GM12892 (cell line): ENCODE data around the gene RBM20.

Experiments used
- DNase-seq: peaks from one replicate; pipeline ENCODE4 v3.0.0; 2011; ENCODE audit not compliant: insufficient read length
- FAIRE-seq: peaks from 2 replicates; lab custom pipeline; 2011; peaks lifted over from hg19 to GRCh38; lab: Jason Lieb, UNC
- POLR2A ChIP-seq: IDR thresholded peaks from 2 replicates; pipeline ENCODE4 v1.6.1; 2011; ENCODE audit warnings: low read depth, low read length, control low read depth
- POLR2AphosphoS5 ChIP-seq: IDR thresholded peaks from 2 replicates; pipeline ENCODE4 v1.6.1; 2011; ENCODE audit warnings: low read depth, low read length, control low read depth
- TAF1 ChIP-seq: IDR thresholded peaks from 2 replicates; pipeline ENCODE4 v1.6.1; 2011; ENCODE audit warnings: low read depth, mild to moderate bottlenecking, control low read depth, low read length, borderline replicate concordance

The RBM20 gene

DNA sequence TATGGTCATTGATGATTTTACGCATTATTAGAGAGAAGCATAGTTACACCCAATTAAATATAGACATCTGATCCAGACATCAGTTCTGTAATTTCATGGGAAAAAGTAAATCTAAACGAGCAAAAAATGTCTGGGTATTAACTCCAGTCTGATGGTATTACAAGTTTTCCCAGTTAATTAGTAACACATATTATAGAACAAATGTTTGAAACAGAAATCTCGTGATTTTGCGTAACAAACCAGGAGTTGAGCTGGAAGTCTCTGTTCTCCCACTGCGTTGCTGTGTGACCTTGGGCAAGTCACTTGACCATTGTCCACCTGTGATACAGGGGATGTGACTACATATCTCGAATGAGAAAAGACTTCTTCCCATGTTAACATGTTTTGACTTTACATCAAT lies 43.3 kb downstream of the RBM20 start:
- FAIRE-seq = no peak

DNA sequence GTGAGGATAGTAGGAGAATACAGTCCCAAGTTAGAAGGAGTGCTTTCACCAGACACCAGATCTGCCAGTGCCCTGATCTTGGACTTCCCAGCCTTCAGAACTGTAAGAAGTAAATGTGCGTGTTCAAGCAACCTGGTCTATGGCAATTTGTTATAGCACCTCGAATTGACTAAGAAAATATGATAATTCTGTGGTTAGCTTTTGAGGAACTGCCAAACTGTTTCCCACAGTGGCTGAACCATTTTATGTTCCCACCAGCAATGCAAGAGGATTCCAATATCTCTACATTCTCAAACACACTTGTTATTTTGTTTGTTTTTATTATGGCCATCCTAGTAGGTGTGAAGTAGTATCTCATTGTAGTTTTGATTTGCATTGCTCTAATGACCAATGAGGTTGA lies 47.0 kb downstream of the RBM20 start:
- TF ChIP-seq TAF1 = no peak
- TF ChIP-seq POLR2A = no peak
- TF ChIP-seq POLR2AphosphoS5 = no peak
- FAIRE-seq (no peak), DNase-seq (no peak)

More for the DNA sequence above, 43.3 kb downstream of the RBM20 start:
- DNase-seq = no peak
- no peak for TF ChIP-seq POLR2A
- no peak for TF ChIP-seq POLR2AphosphoS5
- no peak for TF ChIP-seq TAF1

DNA sequence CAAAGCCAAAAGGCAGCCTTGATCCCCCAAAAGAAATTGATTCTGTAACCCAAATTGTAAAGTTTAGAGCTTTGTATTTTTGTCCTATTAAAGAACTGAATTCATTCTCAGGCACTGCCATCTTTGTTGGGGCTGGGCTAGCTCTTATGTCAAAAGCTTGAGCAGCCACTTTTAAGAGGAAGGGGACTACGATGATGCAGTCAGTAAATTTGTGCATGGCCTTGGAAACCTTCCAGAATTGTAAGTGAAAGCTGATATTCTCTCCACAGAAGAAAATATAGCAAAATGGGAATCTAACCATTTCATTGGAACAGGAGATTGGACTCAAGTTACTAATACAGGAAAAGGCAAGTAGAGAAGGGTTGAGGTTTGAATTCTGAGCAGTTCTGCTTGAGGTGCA lies 50.1 kb downstream of the RBM20 start:
- DNase-seq = no peak
- FAIRE-seq = no peak
- TF ChIP-seq POLR2AphosphoS5 (no peak), POLR2A (no peak), TAF1 (no peak)

DNA sequence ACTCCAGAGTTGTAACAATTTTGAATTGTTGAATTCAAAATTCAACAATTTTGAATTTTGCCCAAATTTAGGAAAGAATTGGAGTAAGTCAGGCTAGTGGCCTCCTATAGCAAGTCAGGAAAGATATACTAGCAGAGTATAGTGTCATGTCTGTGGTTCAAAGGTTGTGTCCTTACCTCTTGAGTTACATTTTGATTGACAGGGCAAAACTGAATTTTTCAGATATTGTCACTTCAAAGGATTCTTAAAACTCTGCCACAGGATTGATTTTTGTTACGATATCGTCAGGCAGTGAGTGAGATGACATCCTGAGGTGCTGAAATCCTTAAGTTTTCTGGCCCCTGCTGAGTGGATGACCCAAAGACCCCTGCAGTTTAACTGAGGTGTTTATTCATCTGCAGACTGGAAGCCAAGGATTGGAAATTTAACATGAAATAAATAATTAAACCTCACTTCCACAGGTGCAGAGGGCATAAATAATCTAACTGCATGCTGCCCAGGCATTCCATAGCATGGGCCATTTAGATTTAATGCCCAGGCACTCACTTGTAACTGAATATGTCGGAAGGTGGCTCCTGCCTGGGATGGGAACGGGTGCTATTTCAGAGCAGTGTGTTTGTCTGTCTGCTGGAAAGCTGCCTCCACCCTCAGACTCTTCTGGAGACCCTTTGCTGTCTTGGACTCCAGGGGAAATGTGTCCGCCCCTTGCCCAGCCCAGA lies 50.8 kb downstream of the RBM20 start:
- DNase-seq (no peak), FAIRE-seq (no peak)
- TF ChIP-seq TAF1 (no peak), POLR2A (no peak), POLR2AphosphoS5 (no peak)

DNA sequence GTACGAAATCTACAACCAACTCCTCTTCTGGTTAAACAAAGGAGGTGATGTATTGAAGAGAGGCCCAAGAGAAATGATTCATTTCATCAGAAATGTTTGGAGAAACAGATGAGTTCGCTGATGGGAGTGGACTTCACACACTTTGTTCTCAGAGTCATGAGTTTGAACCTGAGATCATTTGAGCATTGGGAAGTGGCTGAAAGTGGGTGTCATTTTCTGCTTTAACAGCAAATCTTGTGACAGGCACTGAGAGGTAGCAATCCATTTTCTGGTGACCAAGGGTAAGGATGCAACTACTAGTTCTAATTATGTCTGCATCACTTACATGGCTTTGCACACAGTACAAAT lies 51.4 kb downstream of the RBM20 start:
- no peak for FAIRE-seq
- TF ChIP-seq TAF1 (no peak), POLR2A (no peak), POLR2AphosphoS5 (no peak)
- no peak for DNase-seq

DNA sequence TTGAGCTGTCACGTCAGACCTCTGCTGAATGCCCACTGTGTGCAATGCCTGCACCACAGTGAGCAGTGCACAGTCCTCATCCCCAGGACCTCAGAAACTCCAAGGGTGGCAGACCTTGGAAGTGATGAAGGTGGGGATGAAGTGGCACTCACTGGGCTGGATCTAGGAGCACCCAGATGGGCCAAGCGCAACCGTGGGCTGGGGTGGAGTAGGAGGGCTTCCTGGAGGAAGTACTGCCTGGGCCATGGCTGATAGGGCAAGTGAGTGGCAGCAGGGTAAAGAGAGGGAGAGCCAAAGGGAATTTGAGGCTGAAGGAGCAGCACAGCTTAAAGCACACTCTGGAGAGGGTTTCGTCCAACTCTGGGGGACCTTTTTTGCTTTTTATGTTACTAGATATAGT lies 52.3 kb downstream of the RBM20 start:
- TF ChIP-seq POLR2AphosphoS5 (no peak), POLR2A (no peak), TAF1 (no peak)
- FAIRE-seq = no peak
- no peak for DNase-seq

DNA sequence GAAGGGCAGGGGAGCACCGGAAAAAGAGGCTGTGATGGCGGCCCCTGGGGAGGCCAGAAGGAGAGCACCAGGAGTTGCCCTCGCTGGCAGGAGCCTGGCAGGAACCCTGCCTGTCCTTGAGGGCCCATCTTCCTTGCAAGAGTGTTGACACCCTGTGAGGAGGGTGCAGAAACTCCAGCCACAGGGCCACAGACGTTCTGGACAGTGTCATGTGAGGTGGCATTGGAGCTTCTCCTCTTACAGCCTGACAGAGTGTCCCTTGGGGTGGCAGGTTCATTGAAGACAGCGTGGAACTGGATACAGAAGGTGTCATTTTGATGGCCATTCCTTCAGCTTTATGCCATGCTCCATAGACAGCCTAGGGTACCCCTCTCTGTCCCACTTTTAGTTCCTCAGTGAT lies 54.2 kb downstream of the RBM20 start:
- DNase-seq (no peak), FAIRE-seq (peak; percentile 14)
- TF ChIP-seq TAF1 = no peak
- no peak for TF ChIP-seq POLR2A
- TF ChIP-seq POLR2AphosphoS5 = no peak

DNA sequence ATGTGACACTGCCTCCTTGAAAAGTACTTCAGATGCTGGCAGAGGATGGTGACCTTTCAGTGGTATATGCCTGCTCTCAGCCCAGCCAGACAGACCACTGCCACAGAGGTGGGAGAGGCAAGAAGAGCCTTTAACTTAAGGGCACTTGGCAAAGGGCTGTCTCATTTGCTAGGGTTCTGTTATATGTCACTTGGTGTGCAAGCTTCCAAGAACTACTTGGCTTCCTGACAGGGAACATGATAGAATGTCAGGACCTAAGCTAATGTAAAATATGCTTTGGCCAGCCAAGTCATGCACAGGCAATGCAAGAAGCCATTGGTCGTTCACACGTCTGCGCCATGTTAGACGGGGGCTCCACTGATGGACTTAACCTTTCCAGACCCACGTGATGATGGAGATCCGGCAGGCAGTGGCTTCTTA lies 54.7 kb downstream of the RBM20 start:
- no peak for DNase-seq
- TF ChIP-seq TAF1 (no peak), POLR2A (no peak), POLR2AphosphoS5 (no peak)
- FAIRE-seq = no peak

DNA sequence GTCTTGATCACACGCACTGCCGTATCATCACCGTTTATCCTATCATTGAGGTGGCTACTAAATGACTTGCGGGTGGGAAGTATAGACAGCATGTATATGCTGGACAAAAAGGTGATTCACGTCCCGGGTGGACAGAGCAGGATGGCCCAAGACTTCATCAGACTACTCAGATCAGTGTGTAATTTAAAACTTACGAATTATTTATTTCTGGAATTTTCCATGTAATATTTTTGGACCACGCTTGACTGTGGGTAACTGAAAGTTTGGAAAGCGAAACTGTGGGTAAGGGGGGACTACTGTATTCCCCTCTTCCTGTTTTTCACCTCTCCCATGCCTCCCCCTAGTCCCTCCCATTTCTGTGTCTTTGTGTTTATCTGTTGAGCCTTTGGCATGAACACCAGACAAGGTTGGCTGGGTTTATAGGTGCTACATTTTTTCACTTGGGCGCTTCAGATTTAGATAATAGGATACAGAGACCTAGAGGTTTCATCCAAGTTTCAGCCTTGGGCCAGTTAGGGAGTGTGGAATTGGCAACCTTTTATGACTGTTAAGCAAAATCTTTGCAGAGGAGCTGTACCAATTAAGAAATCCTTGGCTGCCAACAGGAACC lies 55.8 kb downstream of the RBM20 start:
- no peak for TF ChIP-seq TAF1
- TF ChIP-seq POLR2A = no peak
- TF ChIP-seq POLR2AphosphoS5 = no peak
- DNase-seq (no peak), FAIRE-seq (no peak)

DNA sequence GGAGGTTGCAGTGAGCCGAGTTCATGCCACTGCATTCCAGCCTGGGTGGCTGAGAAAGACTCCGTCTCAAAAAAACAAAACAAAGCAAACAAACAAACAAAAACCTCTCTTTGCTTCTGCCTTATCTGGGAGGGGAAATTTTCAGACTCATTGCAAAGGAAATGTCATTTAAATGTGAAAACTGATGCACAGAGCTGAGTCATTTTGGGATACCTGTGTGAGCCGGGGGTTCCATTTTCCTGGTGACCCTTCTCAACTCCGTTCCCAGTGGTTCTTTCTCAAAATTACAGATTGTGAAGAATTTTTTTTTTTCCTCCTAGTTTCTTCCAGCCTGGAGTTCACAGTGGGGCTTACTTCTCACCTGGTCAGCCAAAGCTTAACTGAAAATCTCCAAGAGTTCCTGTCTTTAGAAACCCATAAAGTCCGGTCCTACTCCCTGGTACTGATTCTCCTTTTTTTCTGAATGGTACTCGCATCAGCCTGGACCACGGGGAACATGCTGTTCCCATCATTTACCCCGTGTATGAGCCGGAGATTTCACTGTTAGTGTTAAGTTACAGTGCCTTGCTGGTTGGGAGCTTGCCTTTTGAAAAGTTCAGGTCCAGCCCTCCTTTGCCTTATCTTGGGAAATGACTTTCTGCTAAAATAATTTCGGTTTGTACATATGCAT lies 56.9 kb downstream of the RBM20 start:
- FAIRE-seq = no peak
- TF ChIP-seq TAF1 = no peak
- TF ChIP-seq POLR2AphosphoS5 = no peak
- no peak for TF ChIP-seq POLR2A

DNA sequence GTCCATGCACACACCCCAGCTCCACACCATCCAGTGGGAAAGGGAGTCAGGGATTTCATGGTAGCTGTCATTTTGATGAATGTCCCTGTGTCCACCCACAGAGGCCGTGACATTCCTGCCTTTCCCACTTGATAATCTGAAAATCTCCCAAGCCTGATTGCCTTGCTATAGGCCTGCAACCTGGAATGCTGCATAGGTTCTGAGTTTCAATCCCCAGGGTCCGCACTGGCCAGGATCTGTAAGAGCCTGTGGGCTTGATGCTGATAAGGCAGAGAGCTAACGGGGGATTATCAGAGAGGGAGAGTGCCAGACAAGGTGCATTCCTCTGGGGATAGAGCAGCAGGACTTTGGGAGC lies 57.5 kb downstream of the RBM20 start:
- no peak for DNase-seq
- TF ChIP-seq POLR2A = no peak
- no peak for TF ChIP-seq TAF1
- TF ChIP-seq POLR2AphosphoS5 = no peak
- no peak for FAIRE-seq

More for the DNA sequence above, 56.9 kb downstream of the RBM20 start:
- DNase-seq = no peak

DNA sequence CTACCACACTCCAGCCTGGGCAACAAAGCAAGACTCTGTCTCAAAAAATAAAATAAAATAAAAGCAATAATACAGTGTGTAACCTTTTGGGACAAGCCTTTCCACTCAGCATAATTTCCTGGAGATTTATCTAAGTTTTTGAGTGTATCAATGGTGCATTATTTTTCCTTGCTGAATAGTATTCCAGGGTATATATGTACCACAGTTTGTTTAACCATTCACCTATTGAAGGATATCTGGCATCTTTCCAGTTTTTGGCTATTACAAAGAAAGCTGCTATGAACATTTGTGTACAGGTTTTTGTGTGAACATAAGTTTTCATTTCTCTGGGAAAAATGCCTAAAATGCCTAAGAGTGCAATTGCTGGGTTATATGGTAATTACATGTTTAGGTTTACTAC lies 59.9 kb downstream of the RBM20 start:
- TF ChIP-seq TAF1 (no peak), POLR2AphosphoS5 (no peak), POLR2A (no peak)
- no peak for FAIRE-seq

More for the DNA sequence above, 59.9 kb downstream of the RBM20 start:
- no peak for DNase-seq
